Measurements from ENCODE around the gene SERPINA10. TPM values are rescaled to one million over a fixed set of nuclear protein-coding genes. Genes with fewer than 3 reads are reported as not detected.
"Not testable (repeated sequence)": the region's sequence is repeated elsewhere in the genome, so short reads cannot be mapped to it uniquely, and the experiment has no call there.

Gene SERPINA10
- total RNA-seq, 1 donor from 2014 or later, result not detected

DNA sequence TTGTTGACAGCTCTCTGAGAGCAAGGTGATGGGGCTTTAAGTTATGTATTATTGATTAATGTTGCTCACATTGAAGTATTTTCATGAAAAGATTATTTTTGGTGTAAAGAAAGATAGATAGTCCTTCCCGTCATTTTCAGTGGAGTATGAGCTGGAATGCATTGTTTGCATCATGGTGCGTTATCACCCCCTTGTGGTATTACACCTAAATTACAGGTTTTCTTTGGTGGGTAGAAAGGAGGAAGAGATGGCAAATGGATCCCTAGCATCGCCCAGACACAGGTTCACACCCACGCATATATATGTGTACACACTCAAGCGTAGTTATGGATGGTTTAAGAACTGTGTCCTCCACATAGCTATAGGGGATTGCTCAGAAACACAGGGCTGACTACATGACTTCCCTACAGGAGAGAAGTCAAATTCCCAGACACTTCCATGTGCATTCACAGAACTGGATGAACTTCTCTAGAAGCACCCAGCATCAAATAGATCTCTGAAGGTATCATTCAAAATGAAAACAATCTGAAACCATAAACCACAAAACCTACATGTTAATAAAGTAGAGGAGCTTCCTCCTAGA is 14.4 kb upstream of the SERPINA10 start:
- Mint-ChIP-seq H3K9me3 (peaks cover 19% of the 10 kb centered on the region), H3K27ac (no peak overlapping the region), H3K4me3 (ENCODE audit: low read depth) (no peak overlapping the region), H3K4me1 (ENCODE audit: low read depth) (no peaks in the 10 kb centered on the region), H3K36me3 (ENCODE audit: low read depth) (no peaks in the 10 kb centered on the region), H3K27me3 (ENCODE audit: low read depth) (no peaks in the 10 kb centered on the region)
- DNase-seq (ENCODE audit: low spot score), result no peak
- intact Hi-C loops (cut with micrococcal nuclease), result no loop called here

DNA sequence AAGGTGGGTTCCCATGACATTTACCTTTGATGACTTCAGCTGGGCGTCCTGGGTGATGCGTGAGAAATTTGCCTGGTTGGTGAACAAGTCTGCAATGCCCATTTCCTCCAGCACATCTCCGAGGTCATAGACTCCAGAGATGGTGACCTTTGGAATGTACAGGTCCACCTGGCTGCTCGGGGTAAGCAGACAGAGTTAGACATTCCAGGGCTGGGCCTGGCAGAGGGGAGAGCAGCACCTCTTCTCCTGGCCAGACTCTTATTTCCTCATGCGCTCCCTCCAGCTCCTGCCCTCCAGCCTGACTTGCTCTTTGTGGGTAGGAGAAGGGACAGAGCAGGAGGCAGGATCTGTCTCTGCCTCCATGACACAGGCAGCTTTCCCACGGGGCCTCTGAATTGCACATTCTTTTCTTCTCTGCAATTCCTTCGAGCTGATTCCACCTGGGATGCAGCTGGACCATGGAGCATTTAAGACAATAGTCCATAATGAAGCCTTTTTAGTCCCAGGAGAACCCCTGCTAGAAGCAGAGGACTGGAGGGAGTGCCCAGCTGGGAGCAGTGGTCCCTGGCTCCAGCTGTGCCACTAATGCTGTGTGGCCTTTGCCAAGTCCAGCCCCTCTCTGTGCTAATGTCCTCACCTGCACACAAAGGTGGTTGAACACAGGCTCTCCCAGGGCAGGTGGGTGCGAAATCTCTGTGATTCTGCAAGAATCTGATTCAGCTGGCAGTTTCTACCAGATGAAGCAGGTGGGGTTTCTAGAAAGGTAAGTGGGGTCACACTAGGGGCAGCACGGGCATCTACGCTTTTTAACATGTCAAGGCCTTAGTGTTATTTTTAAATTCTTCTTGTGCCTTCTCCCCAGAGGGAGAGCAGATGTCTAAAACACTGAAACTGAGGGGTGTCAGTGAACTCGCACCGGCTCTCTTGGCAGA is 13.2 kb upstream of the SERPINA10 start:
- Mint-ChIP-seq H3K27me3 (ENCODE audit: low read depth) (no peaks in the 10 kb centered on the region), H3K4me1 (ENCODE audit: low read depth) (no peaks in the 10 kb centered on the region), H3K4me3 (ENCODE audit: low read depth) (no peak overlapping the region), H3K36me3 (ENCODE audit: low read depth) (no peaks in the 10 kb centered on the region), H3K27ac (no peak overlapping the region), H3K9me3 (peaks cover 19% of the 10 kb centered on the region)
- no peak for DNase-seq (ENCODE audit: low spot score)
- intact Hi-C loops (cut with micrococcal nuclease), result no loop called here

DNA sequence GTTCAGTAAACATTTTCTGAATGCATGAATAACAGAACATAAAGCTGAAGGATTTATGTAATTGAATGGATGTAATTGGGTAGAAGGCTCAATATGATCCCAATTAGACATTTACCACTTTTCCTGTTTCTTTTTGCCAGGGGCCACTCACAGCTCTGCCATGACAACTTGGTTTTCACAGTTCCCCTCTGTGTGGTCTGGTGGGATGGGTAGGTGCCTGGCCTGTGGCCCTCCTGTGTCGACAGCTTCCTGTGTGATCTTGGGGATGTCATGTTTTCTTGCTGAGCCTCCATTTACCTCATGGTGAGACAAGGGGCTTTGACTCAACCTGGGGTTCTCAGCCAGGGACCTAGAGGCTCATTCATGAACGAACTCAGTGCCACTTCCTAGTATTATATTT is 12.6 kb upstream of the SERPINA10 start:
- no peak overlapping the region for H3K4me3 Mint-ChIP-seq (ENCODE audit: low read depth)
- no peak for DNase-seq (ENCODE audit: low spot score)
- intact Hi-C loops (cut with micrococcal nuclease), result no loop called here
- H3K27ac Mint-ChIP-seq, result no peak overlapping the region
- no peaks in the 10 kb centered on the region for H3K4me1 Mint-ChIP-seq (ENCODE audit: low read depth)
- no peaks in the 10 kb centered on the region for H3K27me3 Mint-ChIP-seq (ENCODE audit: low read depth)
- no peaks in the 10 kb centered on the region for H3K36me3 Mint-ChIP-seq (ENCODE audit: low read depth)
- peaks cover 19% of the 10 kb centered on the region for H3K9me3 Mint-ChIP-seq

DNA sequence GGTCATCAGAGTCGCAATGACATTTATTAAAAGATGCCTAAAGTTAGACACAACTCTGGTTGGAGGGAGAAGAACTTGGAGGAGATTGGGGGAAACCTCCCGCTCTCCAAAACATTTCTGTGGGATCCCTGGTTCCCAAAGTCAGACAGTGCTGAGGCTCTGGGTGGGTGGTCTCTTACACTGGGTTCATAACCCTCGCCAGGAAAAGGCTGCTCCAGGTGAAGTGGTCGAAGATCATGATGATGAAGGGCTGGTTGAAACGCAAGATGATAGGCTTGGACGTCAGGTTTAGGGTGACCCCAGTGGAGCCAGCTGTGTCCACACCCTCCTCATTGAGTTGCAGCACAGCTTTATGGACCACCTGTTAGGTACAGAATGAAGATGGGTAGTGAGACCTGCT is 11.2 kb upstream of the SERPINA10 start:
- H3K27me3 Mint-ChIP-seq (ENCODE audit: low read depth), result no peaks in the 10 kb centered on the region
- intact Hi-C loops (cut with micrococcal nuclease), result no loop called here

DNA sequence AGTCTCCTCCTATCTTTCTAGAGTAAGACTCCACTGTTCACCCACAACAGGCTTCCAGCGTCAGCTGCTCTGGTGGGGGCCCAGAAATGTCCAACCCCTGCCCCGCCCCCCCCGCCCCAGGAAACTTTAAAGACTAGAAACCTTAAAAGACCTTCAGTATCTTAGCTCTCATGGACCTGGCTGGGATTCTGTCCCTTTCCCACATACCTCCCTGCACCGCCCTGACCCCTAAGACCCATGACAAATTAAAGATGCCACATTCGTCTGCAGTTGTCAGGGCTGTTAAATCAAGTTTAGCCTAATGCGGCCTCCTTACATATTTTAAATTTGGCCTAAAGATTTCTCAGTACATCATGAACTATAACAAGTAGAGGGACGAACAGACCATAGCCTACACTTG is 10.0 kb upstream of the SERPINA10 start:
- no peak for DNase-seq (ENCODE audit: low spot score)
- intact Hi-C loops (cut with micrococcal nuclease), result no loop called here
- no peak overlapping the region for H3K4me3 Mint-ChIP-seq (ENCODE audit: low read depth)
- H3K36me3 Mint-ChIP-seq (ENCODE audit: low read depth), result no peaks in the 10 kb centered on the region
- H3K27me3 Mint-ChIP-seq (ENCODE audit: low read depth), result no peaks in the 10 kb centered on the region
- no peaks in the 10 kb centered on the region for H3K4me1 Mint-ChIP-seq (ENCODE audit: low read depth)
- H3K27ac Mint-ChIP-seq, result no peak overlapping the region
- H3K9me3 Mint-ChIP-seq, result peaks cover 13% of the 10 kb centered on the region

More for the DNA sequence above, 11.2 kb upstream of the SERPINA10 start:
- Mint-ChIP-seq H3K4me3 (ENCODE audit: low read depth) (no peak overlapping the region), H3K27ac (no peak overlapping the region), H3K9me3 (peaks cover 19% of the 10 kb centered on the region), H3K4me1 (ENCODE audit: low read depth) (no peaks in the 10 kb centered on the region), H3K36me3 (ENCODE audit: low read depth) (no peaks in the 10 kb centered on the region)
- no peak for DNase-seq (ENCODE audit: low spot score)

DNA sequence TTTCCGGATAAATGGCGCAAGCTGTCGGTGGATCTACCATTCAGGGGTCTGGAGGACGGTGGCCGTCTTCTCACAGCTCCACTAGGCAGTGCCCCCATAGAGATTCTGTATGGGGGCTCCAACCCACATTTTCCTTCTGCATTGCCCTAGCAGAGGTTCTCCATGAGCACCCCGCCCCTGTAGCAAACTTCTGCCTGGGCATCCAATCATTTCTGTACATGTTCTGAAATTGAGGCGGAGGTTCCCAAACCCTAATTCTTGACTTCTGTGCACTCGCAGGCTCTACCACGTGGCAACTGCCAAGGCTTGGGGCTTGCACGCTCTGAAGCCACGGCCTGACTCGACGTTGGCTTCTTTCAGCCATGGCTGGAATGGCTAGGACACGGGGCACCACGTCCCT is 5.1 kb upstream of the SERPINA10 start:
- intact Hi-C loops (cut with micrococcal nuclease), result no loop called here
- no peak overlapping the region for H3K27ac Mint-ChIP-seq
- H3K4me1 Mint-ChIP-seq (ENCODE audit: low read depth), result no peaks in the 10 kb centered on the region
- H3K4me3 Mint-ChIP-seq (ENCODE audit: low read depth), result no peak overlapping the region
- DNase-seq (ENCODE audit: low spot score), result no peak
- no peaks in the 10 kb centered on the region for H3K27me3 Mint-ChIP-seq (ENCODE audit: low read depth)
- no peaks in the 10 kb centered on the region for H3K36me3 Mint-ChIP-seq (ENCODE audit: low read depth)
- H3K9me3 Mint-ChIP-seq, result peaks cover 3% of the 10 kb centered on the region

DNA sequence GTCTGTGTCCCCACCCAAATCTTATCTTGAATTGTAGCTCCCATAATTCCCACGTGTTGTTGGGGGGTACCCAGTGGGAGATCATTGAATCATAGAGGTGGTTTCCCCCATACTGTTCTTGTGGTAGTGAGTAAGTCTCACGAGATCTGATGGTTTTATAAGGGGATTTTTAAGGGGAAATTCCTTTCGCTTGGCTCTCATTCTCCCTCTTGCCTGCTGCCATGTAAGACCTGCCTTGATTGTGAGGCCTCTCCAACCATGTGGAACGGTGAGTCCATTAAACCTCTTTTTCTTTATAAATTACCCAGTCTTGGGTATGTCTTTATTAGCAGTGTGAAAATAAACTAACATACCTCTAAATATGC is 3.1 kb upstream of the SERPINA10 start:
- intact Hi-C loops (cut with micrococcal nuclease); H3K27ac Mint-ChIP-seq; H3K4me3 Mint-ChIP-seq (ENCODE audit: low read depth); H3K4me1 Mint-ChIP-seq (ENCODE audit: low read depth); H3K27me3 Mint-ChIP-seq (ENCODE audit: low read depth); H3K9me3 Mint-ChIP-seq; DNase-seq (ENCODE audit: low spot score); H3K36me3 Mint-ChIP-seq (ENCODE audit: low read depth): not testable (repeated sequence)

DNA sequence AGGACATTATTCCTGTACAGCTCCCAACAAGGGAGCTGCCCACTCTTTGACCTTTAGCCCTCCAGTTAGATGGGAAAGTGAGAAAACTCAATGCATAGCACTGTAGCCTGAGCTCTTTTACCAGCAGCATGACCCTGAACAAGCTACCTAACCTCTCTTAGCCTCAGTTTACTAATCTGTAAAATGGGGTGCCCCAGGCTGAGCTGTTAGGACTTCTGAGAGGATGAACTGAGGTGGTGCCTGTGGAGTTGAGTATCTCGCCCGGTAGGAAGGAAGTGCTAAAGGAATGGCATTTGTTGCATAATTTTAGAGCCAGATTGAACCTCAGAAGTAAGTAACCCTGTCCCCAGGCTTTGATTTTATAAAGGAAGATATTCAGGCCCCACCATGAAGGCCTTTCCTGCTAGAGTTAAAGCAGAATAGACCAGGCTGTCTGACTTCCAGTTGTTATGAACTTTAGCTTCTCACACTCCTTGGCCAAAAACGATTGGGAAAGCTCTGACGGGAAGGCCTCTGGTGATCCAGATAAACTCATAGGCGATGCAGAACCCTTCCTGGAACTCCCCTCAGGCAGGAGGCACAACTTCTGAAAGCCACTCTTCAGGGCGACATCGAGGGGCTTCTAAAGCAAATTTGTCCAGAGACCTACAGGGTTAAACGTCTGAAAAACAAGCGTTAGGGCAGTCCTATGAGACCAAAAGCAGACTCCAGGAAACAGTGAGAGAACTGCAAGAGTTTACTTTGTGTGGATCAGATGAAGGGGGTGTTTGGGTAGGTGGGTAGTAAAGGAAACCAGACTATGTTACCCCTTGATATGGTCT is 2.5 kb upstream of the SERPINA10 start:
- no peak for DNase-seq (ENCODE audit: low spot score)
- Mint-ChIP-seq H3K36me3 (ENCODE audit: low read depth) (no peaks in the 10 kb centered on the region), H3K4me3 (ENCODE audit: low read depth) (no peak overlapping the region), H3K27ac (no peak overlapping the region), H3K9me3 (peaks cover 3% of the 10 kb centered on the region), H3K4me1 (ENCODE audit: low read depth) (no peaks in the 10 kb centered on the region), H3K27me3 (ENCODE audit: low read depth) (no peaks in the 10 kb centered on the region)
- intact Hi-C loops (cut with micrococcal nuclease), result no loop called here

DNA sequence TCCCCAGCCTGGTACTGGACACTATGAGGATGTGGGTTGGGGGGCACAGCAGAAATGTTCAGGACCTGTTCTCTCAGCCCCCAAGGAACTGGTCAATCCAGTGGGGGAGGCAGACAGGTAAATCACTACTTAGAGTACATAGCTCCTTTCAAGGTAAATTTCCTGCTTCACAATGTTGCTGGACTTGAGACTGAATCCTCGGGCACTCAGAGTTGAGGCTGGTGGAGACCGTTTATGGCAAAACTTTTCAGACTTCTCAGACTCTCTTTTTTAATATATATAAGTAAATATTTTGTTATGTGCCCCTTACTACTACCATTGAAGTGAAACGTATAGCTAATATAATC is 483 bp upstream of the SERPINA10 start:
- DNase-seq (ENCODE audit: low spot score), result no peak
- Mint-ChIP-seq H3K27me3 (ENCODE audit: low read depth) (no peaks in the 10 kb centered on the region), H3K4me3 (ENCODE audit: low read depth) (no peak overlapping the region), H3K4me1 (ENCODE audit: low read depth) (no peaks in the 10 kb centered on the region), H3K9me3 (peaks cover 3% of the 10 kb centered on the region), H3K36me3 (ENCODE audit: low read depth) (no peaks in the 10 kb centered on the region), H3K27ac (no peak overlapping the region)
- intact Hi-C loops (cut with micrococcal nuclease), result no loop called here

DNA sequence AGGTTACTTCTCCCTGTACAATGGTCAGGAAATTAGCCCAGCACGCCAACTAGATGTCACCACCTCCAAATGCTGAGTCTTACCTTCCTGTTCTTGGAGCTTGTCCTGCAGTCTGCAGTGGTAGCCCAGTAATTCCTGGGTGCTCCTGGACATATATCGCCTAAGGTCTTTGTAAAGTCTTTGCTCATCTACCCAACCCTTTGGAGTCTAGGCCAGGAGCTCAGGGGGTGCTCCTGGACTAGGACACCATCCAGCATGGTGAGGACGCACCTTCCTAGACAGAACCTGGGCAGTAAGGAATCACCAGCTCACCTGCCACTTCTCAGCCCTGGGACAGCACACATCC is 569 bp downstream of the SERPINA10 start:
- Mint-ChIP-seq H3K27ac (no peak overlapping the region), H3K4me3 (ENCODE audit: low read depth) (no peak overlapping the region), H3K36me3 (ENCODE audit: low read depth) (no peaks in the 10 kb centered on the region), H3K4me1 (ENCODE audit: low read depth) (peaks cover 3% of the 10 kb centered on the region), H3K9me3 (peaks cover 3% of the 10 kb centered on the region), H3K27me3 (ENCODE audit: low read depth) (no peaks in the 10 kb centered on the region)
- no peak for DNase-seq (ENCODE audit: low spot score)
- intact Hi-C loops (cut with micrococcal nuclease), result no loop called here

DNA sequence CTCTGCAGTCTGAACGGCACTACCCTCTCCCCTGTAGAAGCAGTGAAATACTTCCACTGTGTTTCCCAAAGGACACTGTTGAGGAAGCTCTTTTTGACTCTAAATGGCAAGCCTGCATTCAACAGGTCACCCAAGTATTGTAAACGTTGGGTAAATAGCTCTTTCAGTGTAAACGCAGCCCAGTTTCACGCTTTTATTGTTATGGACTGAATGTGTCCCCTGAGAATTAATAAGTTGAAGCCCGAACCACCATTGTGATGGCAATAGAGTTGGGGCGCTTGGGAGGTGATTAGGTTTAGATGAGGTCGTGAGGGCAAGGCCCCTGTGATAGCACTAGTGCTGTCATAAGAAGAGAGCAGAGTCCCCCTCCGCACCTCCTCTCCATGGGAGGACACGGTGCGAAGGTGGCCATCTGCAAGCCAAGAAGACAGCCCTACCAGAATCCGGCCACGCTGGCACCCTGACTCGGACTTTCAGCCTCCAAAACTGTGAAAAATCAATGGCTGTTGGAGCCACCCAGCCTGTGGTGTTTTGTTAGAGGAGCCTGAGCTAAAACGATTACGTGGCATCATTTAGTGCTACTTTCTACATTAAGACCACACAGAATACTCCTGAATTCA is 1.1 kb downstream of the SERPINA10 start:
- Mint-ChIP-seq H3K4me3 (ENCODE audit: low read depth) (no peak overlapping the region), H3K4me1 (ENCODE audit: low read depth) (peaks cover 7% of the 10 kb centered on the region), H3K27ac (no peak overlapping the region), H3K36me3 (ENCODE audit: low read depth) (no peaks in the 10 kb centered on the region), H3K27me3 (ENCODE audit: low read depth) (no peaks in the 10 kb centered on the region), H3K9me3 (peaks cover 3% of the 10 kb centered on the region)
- no peak for DNase-seq (ENCODE audit: low spot score)
- intact Hi-C loops (cut with micrococcal nuclease), result no loop called here

DNA sequence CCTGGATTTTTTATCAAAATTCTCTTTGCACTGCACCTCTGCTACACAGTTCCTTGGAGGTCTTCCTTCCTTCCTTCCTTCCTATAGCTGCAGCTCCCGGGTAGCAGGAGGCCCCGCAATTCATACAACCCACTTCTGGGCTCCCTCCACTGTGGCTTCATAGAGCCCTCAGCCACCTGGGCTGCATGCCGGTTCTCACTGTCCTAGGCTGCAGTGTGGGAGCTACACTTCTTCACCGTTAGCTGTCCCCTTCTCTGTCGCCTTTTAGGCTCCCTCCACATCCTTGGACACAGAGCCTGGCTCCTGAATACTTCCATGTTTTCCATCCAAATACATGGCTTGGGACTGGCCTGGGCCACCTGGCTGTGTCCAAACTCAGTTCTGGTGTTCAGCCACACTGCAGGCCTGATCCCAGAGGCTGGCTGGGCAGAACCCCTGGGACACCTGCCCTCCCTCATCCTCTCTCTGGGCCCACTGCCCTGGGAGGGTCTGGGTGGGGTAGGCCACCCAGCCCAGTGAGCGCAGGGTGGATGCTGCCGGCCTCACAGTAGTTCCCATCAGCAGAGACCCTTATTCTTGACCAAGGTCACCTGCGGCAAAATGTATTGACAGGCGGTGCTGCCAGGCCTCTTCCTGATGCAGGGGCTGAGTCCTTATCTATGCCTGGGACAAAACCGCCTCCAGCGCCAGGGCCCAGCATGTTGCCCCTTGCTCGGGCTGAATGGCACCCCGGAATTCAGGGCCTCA is 1.7 kb downstream of the SERPINA10 start:
- Mint-ChIP-seq H3K9me3 (no peaks in the 10 kb centered on the region), H3K4me1 (ENCODE audit: low read depth) (peaks cover 7% of the 10 kb centered on the region), H3K36me3 (ENCODE audit: low read depth) (no peaks in the 10 kb centered on the region), H3K27me3 (ENCODE audit: low read depth) (no peaks in the 10 kb centered on the region), H3K27ac (no peak overlapping the region), H3K4me3 (ENCODE audit: low read depth) (no peak overlapping the region)
- intact Hi-C loops (cut with micrococcal nuclease), result no loop called here
- DNase-seq (ENCODE audit: low spot score), result no peak

Measured in activated T-helper 2 cell treated with anti-CD3 and anti-CD28 coated beads, Interferon-gamma antibody, Interleukin-2, Interleukin-4, amounts not matched to agents 10 μg/mL and 5 μg/mL and 100 μg/mL, durations not matched to agents 14 hours and 24 hours and 36 hours (primary cell).